Measurements from ENCODE around the gene ACTR1B. TPM values are rescaled to one million over a fixed set of nuclear protein-coding genes. Genes with fewer than 3 reads are reported as not detected.
A peak's percentile ranks its signal among the peaks of the same experiment; 100 is the strongest.

The ACTR1B gene
- total and polyA plus RNA-seq, 2 experiments from 2014 or later = 27.2 to 42.5 TPM

GRCh38 chr2:97669448-97669847, 5.6 kb upstream of the ACTR1B start, which contains the start of gene C2orf92:
Gene C2orf92 (plus strand): TSS chr2:97669713. CDS start chr2:97669789, 76 bp downstream.
- no peaks in the 10 kb centered on the region for H3K36me3 ChIP-seq (ENCODE audit: insufficient read depth)
- H3K4me2 ChIP-seq = no peak within 1 kb of the TSS
- H3K4me1 Mint-ChIP-seq = no peaks in the 10 kb centered on the region
- no peak within 1 kb of the TSS for H2AFZ ChIP-seq
- no peak within 1 kb of the TSS for H3K4me3 ChIP-seq
- peaks cover 7% of the 10 kb centered on the region; the same call in 1 of the 2 replicates for H3K4me1 ChIP-seq (ENCODE audit: insufficient read depth)
- H3K27ac ChIP-seq (ENCODE audit: low read depth) = no peak within 1 kb of the TSS
- no peak for DNase-seq (ENCODE audit: low spot score)
- H3K9me2 ChIP-seq (ENCODE audit: insufficient read depth) = no peaks in the 10 kb centered on the region
- no peak within 1 kb of the TSS for H3K27ac Mint-ChIP-seq
- no peak for ATAC-seq
- no peaks in the 10 kb centered on the region for H3K27me3 ChIP-seq (ENCODE audit: insufficient read depth)
- H4K20me1 ChIP-seq (replicated peaks; ENCODE audit: insufficient read depth) = no peaks in the 10 kb centered on the region
- H3K79me2 ChIP-seq (replicated peaks; ENCODE audit: insufficient read depth) = no peaks in the 10 kb centered on the region
- H3F3A ChIP-seq (replicated peaks; ENCODE audit: low read depth) = no peaks in the 10 kb centered on the region
- no peak within 1 kb of the TSS for H3K4me3 Mint-ChIP-seq
- TF ChIP-seq POLR2AphosphoS5 (IDR thresholded peaks at IDR 0.05; ENCODE audit: low read depth) = no peak
- H3K36me3 Mint-ChIP-seq (ENCODE audit: low read depth) = no peaks in the 10 kb centered on the region; the same call in 2 of the 3 replicates
- H3K9me3 Mint-ChIP-seq = no peaks in the 10 kb centered on the region
- H3K27me3 Mint-ChIP-seq (ENCODE audit: insufficient read depth, low read depth, poor library complexity) = peaks cover 9% of the 10 kb centered on the region

- H2AFZ ChIP-seq = peak overlapping the region; percentile 28
- H3K27me3 ChIP-seq (ENCODE audit: insufficient read depth) = no peaks in the 10 kb centered on the region
- Mint-ChIP-seq H3K4me3 (peak overlapping the region; percentile 86), H3K36me3 (ENCODE audit: low read depth) (no peaks in the 10 kb centered on the region; the same call in 2 of the 3 replicates), H3K9me3 (no peaks in the 10 kb centered on the region), H3K27ac (peak overlapping the region; percentile 97), H3K27me3 (ENCODE audit: insufficient read depth, low read depth, poor library complexity) (peaks cover 11% of the 10 kb centered on the region), H3K4me1 (peaks cover 19% of the 10 kb centered on the region)
- ATAC-seq = peak; percentile 3; the same call in 1 of the 3 replicates
- H3K9me2 ChIP-seq (ENCODE audit: insufficient read depth) = no peaks in the 10 kb centered on the region
- no peaks in the 10 kb centered on the region for H3K36me3 ChIP-seq (ENCODE audit: insufficient read depth)
- H3K4me1 ChIP-seq (ENCODE audit: insufficient read depth) = peaks cover 18% of the 10 kb centered on the region
- peaks cover 10% of the 10 kb centered on the region; the same call in 1 of the 2 replicates for H4K20me1 ChIP-seq (replicated peaks; ENCODE audit: insufficient read depth)
- peak overlapping the region; percentile 64 for H3K4me3 ChIP-seq
- H3K4me2 ChIP-seq = peak overlapping the region; percentile 75
- peak overlapping the region; percentile 97 for H3K27ac ChIP-seq (ENCODE audit: low read depth)
- peaks cover 22% of the 10 kb centered on the region for H3K79me2 ChIP-seq (replicated peaks; ENCODE audit: insufficient read depth)
- peaks cover 3% of the 10 kb centered on the region; the same call in 1 of the 2 replicates for H3F3A ChIP-seq (replicated peaks; ENCODE audit: low read depth)
- DNase-seq (ENCODE audit: low spot score) = peak; percentile 69
- TF ChIP-seq CREB1 (CRISPR knock-in tag; IDR thresholded peaks at IDR 0.05; ENCODE audit: low read depth) = no peak
- no peak for TF ChIP-seq EZH2phosphoT487 (IDR thresholded peaks at IDR 0.05; ENCODE audit: unreplicated experiment)
- TF ChIP-seq, protein P1, sequence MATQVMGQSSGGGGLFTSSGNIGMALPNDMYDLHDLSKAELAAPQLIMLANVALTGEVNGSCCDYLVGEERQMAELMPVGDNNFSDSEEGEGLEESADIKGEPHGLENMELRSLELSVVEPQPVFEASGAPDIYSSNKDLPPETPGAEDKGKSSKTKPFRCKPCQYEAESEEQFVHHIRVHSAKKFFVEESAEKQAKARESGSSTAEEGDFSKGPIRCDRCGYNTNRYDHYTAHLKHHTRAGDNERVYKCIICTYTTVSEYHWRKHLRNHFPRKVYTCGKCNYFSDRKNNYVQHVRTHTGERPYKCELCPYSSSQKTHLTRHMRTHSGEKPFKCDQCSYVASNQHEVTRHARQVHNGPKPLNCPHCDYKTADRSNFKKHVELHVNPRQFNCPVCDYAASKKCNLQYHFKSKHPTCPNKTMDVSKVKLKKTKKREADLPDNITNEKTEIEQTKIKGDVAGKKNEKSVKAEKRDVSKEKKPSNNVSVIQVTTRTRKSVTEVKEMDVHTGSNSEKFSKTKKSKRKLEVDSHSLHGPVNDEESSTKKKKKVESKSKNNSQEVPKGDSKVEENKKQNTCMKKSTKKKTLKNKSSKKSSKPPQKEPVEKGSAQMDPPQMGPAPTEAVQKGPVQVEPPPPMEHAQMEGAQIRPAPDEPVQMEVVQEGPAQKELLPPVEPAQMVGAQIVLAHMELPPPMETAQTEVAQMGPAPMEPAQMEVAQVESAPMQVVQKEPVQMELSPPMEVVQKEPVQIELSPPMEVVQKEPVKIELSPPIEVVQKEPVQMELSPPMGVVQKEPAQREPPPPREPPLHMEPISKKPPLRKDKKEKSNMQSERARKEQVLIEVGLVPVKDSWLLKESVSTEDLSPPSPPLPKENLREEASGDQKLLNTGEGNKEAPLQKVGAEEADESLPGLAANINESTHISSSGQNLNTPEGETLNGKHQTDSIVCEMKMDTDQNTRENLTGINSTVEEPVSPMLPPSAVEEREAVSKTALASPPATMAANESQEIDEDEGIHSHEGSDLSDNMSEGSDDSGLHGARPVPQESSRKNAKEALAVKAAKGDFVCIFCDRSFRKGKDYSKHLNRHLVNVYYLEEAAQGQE (IDR thresholded peaks at IDR 0.05; ENCODE audit: unreplicated experiment) = no peak
- TF ChIP-seq POLR2AphosphoS5 (IDR thresholded peaks at IDR 0.05; ENCODE audit: low read depth) = no peak
- TF ChIP-seq, protein P2, sequence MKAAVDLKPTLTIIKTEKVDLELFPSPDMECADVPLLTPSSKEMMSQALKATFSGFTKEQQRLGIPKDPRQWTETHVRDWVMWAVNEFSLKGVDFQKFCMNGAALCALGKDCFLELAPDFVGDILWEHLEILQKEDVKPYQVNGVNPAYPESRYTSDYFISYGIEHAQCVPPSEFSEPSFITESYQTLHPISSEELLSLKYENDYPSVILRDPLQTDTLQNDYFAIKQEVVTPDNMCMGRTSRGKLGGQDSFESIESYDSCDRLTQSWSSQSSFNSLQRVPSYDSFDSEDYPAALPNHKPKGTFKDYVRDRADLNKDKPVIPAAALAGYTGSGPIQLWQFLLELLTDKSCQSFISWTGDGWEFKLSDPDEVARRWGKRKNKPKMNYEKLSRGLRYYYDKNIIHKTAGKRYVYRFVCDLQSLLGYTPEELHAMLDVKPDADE (IDR thresholded peaks at IDR 0.05) = no peak
- no peak for TF ChIP-seq CTCF (conservative IDR thresholded peaks at IDR 0.05; ENCODE audit: low read depth in 2 of 2)
- no peak for TF ChIP-seq EZH2 (IDR thresholded peaks at IDR 0.05; ENCODE audit: low read depth, unreplicated experiment)
- TF ChIP-seq ZNF462 (CRISPR knock-in tag; IDR thresholded peaks at IDR 0.05) = no peak
- no peak for TF ChIP-seq ZNF114 (CRISPR knock-in tag; IDR thresholded peaks at IDR 0.05)
Observed at GRCh38 chr2:97664636-97664970, 759 bp upstream of the ACTR1B start.

Measured in GM23338 (cell line).